Measurements from ENCODE around the gene KCNJ2. TPM values are rescaled to one million over a fixed set of nuclear protein-coding genes. Genes with fewer than 3 reads are reported as not detected.

The KCNJ2 gene
- total RNA-seq, 1 experiment from 2014 or later: 1.6 TPM

DNA sequence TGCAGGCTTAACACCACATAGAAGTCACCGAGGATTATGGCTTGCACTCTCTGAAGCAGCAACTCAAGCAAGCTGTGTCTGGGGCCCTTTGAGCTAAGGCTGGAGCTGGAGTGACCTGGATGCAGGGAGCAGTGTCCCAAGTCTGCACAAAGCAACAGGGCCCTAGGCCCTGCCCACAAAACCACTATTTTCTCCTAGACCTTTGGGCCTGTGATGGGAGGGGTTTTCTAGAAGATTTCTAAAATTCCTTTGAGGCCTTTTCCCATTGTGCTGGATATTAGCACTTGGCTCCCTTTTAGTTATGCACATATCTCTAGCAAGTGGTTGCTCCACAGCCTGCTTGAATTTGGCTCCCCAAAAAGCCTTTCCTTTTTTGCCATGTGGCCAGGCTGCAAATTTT is 49.8 kb upstream of the KCNJ2 start:
- Mint-ChIP-seq H3K9me3 (peaks cover 39% of the 10 kb centered on the region), H3K27me3 (ENCODE audit: low read depth) (no peaks in the 10 kb centered on the region), H3K27ac (no peak overlapping the region), H3K4me3 (no peak overlapping the region), H3K4me1 (peaks cover 9% of the 10 kb centered on the region), H3K36me3 (peaks cover 16% of the 10 kb centered on the region; the same call in 1 of the 2 replicates)
- TF ChIP-seq, protein P1, sequence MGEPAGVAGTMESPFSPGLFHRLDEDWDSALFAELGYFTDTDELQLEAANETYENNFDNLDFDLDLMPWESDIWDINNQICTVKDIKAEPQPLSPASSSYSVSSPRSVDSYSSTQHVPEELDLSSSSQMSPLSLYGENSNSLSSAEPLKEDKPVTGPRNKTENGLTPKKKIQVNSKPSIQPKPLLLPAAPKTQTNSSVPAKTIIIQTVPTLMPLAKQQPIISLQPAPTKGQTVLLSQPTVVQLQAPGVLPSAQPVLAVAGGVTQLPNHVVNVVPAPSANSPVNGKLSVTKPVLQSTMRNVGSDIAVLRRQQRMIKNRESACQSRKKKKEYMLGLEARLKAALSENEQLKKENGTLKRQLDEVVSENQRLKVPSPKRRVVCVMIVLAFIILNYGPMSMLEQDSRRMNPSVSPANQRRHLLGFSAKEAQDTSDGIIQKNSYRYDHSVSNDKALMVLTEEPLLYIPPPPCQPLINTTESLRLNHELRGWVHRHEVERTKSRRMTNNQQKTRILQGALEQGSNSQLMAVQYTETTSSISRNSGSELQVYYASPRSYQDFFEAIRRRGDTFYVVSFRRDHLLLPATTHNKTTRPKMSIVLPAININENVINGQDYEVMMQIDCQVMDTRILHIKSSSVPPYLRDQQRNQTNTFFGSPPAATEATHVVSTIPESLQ (CRISPR knock-in tag; IDR thresholded peaks at IDR 0.05): no peak
- TF ChIP-seq FOXJ3 (CRISPR knock-in tag; IDR thresholded peaks at IDR 0.05; ENCODE audit: borderline replicate concordance) (no peak), IRF2 (CRISPR knock-in tag; IDR thresholded peaks at IDR 0.05; ENCODE audit: borderline replicate concordance, low read depth) (no peak), GRHL2 (CRISPR knock-in tag; IDR thresholded peaks at IDR 0.05; ENCODE audit: insufficient replicate concordance, severe bottlenecking) (no peak), NFATC4 (CRISPR knock-in tag; IDR thresholded peaks at IDR 0.05) (no peak), TP53 (CRISPR knock-in tag; IDR thresholded peaks at IDR 0.05) (no peak), ZNF219 (CRISPR knock-in tag; IDR thresholded peaks at IDR 0.05; ENCODE audit: borderline replicate concordance) (no peak), MYBL2 (CRISPR knock-in tag; IDR thresholded peaks at IDR 0.05) (no peak), TEAD1 (CRISPR knock-in tag; IDR thresholded peaks at IDR 0.05) (no peak), GABPB1 (CRISPR knock-in tag; IDR thresholded peaks at IDR 0.05) (no peak)
- TF ChIP-seq, protein P2, sequence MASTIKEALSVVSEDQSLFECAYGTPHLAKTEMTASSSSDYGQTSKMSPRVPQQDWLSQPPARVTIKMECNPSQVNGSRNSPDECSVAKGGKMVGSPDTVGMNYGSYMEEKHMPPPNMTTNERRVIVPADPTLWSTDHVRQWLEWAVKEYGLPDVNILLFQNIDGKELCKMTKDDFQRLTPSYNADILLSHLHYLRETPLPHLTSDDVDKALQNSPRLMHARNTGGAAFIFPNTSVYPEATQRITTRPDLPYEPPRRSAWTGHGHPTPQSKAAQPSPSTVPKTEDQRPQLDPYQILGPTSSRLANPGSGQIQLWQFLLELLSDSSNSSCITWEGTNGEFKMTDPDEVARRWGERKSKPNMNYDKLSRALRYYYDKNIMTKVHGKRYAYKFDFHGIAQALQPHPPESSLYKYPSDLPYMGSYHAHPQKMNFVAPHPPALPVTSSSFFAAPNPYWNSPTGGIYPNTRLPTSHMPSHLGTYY (CRISPR knock-in tag; IDR thresholded peaks at IDR 0.05): no peak
- TF ChIP-seq, protein P3, sequence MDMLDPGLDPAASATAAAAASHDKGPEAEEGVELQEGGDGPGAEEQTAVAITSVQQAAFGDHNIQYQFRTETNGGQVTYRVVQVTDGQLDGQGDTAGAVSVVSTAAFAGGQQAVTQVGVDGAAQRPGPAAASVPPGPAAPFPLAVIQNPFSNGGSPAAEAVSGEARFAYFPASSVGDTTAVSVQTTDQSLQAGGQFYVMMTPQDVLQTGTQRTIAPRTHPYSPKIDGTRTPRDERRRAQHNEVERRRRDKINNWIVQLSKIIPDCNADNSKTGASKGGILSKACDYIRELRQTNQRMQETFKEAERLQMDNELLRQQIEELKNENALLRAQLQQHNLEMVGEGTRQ (CRISPR knock-in tag; IDR thresholded peaks at IDR 0.05): no peak
- TF ChIP-seq, protein P4, sequence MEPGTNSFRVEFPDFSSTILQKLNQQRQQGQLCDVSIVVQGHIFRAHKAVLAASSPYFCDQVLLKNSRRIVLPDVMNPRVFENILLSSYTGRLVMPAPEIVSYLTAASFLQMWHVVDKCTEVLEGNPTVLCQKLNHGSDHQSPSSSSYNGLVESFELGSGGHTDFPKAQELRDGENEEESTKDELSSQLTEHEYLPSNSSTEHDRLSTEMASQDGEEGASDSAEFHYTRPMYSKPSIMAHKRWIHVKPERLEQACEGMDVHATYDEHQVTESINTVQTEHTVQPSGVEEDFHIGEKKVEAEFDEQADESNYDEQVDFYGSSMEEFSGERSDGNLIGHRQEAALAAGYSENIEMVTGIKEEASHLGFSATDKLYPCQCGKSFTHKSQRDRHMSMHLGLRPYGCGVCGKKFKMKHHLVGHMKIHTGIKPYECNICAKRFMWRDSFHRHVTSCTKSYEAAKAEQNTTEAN (CRISPR knock-in tag; IDR thresholded peaks at IDR 0.05): no peak
- TF ChIP-seq, protein P5, sequence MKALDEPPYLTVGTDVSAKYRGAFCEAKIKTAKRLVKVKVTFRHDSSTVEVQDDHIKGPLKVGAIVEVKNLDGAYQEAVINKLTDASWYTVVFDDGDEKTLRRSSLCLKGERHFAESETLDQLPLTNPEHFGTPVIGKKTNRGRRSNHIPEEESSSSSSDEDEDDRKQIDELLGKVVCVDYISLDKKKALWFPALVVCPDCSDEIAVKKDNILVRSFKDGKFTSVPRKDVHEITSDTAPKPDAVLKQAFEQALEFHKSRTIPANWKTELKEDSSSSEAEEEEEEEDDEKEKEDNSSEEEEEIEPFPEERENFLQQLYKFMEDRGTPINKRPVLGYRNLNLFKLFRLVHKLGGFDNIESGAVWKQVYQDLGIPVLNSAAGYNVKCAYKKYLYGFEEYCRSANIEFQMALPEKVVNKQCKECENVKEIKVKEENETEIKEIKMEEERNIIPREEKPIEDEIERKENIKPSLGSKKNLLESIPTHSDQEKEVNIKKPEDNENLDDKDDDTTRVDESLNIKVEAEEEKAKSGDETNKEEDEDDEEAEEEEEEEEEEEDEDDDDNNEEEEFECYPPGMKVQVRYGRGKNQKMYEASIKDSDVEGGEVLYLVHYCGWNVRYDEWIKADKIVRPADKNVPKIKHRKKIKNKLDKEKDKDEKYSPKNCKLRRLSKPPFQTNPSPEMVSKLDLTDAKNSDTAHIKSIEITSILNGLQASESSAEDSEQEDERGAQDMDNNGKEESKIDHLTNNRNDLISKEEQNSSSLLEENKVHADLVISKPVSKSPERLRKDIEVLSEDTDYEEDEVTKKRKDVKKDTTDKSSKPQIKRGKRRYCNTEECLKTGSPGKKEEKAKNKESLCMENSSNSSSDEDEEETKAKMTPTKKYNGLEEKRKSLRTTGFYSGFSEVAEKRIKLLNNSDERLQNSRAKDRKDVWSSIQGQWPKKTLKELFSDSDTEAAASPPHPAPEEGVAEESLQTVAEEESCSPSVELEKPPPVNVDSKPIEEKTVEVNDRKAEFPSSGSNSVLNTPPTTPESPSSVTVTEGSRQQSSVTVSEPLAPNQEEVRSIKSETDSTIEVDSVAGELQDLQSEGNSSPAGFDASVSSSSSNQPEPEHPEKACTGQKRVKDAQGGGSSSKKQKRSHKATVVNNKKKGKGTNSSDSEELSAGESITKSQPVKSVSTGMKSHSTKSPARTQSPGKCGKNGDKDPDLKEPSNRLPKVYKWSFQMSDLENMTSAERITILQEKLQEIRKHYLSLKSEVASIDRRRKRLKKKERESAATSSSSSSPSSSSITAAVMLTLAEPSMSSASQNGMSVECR (CRISPR knock-in tag; IDR thresholded peaks at IDR 0.05; ENCODE audit: borderline replicate concordance): no peak
- TF ChIP-seq, protein P6, sequence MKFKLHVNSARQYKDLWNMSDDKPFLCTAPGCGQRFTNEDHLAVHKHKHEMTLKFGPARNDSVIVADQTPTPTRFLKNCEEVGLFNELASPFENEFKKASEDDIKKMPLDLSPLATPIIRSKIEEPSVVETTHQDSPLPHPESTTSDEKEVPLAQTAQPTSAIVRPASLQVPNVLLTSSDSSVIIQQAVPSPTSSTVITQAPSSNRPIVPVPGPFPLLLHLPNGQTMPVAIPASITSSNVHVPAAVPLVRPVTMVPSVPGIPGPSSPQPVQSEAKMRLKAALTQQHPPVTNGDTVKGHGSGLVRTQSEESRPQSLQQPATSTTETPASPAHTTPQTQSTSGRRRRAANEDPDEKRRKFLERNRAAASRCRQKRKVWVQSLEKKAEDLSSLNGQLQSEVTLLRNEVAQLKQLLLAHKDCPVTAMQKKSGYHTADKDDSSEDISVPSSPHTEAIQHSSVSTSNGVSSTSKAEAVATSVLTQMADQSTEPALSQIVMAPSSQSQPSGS (CRISPR knock-in tag; IDR thresholded peaks at IDR 0.05; ENCODE audit: borderline replicate concordance, low read depth): no peak
- TF ChIP-seq, protein P7, sequence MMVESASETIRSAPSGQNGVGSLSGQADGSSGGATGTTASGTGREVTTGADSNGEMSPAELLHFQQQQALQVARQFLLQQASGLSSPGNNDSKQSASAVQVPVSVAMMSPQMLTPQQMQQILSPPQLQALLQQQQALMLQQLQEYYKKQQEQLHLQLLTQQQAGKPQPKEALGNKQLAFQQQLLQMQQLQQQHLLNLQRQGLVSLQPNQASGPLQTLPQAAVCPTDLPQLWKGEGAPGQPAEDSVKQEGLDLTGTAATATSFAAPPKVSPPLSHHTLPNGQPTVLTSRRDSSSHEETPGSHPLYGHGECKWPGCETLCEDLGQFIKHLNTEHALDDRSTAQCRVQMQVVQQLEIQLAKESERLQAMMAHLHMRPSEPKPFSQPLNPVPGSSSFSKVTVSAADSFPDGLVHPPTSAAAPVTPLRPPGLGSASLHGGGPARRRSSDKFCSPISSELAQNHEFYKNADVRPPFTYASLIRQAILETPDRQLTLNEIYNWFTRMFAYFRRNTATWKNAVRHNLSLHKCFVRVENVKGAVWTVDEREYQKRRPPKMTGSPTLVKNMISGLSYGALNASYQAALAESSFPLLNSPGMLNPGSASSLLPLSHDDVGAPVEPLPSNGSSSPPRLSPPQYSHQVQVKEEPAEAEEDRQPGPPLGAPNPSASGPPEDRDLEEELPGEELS (CRISPR knock-in tag; IDR thresholded peaks at IDR 0.05): no peak
- DNase-seq (ENCODE audit: low spot score): no peak
- POLR2A ChIA-PET: interaction anchor here (0.5 kb wide), 1 partner anchor 908 kb away, joined by 3 read pairs; no protein-coding TSS in a partner anchor
- CTCF ChIA-PET: no interaction called here
- ATAC-seq: peak; percentile 84

All from WTC11 (cell line).